Measurements from ENCODE around the gene AIRE.
A peak's percentile ranks its signal among the peaks of the same experiment; 100 is the strongest.
"Not testable (repeated sequence)": the region's sequence is repeated elsewhere in the genome, so short reads cannot be mapped to it uniquely, and the experiment has no call there.

Gene AIRE

DNA sequence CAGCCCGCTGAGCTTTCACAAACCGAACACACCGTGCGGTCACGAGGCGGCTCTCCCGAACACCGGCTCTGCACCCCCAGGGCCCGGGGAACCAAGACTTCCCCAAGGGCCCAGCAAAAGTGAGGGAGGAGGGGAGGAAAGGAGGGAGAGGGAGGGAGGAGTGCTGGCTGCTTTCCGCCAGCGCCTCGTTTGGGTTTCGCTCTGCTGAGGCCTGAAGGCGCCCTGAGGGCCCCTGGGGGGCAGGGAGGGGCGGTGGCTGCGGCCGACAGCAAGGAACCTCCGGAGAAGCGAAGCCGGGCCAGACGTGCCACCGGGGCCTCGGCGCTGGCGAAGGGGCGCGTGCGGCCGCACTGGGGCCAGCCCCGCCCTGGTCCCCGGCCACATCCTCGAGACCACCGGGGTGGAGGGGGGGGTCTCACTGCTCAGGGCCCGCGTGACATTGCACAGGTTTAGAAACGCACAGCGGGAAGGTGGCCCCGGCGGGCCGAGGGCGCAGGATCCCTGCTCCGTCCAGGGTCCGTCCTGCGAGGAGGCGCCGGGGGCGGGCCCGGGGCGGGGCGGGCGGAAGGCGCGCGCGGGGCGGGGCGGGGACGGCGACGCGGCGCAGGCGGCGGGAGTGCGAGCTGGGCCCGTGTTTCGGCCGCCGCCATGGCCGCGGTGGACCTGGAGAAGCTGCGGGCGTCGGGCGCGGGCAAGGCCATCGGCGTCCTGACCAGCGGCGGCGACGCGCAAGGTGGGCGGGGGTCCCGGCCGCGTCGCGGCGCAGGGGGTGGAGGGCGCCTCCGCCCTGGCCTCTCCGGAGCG lies 14.0 kb downstream of the AIRE start, which contains the start of gene PFKL:
Gene PFKL (plus strand): TSS at position 596 of the 804 bp plus-strand sequence. CDS start 53 bp downstream, at position 649.
- H3K36me3 ChIP-seq (ENCODE audit: insufficient read depth, low read length) = no peaks in the 10 kb centered on the region
- H2AFZ ChIP-seq (ENCODE audit: low read depth, low read length) = peak within 1 kb of the TSS; percentile 81
- H3K4me1 ChIP-seq (ENCODE audit: insufficient read depth, low read length) = peaks cover 42% of the 10 kb centered on the region
- H3K9me3 ChIP-seq (ENCODE audit: low read length) = no peaks in the 10 kb centered on the region
- peaks cover 5% of the 10 kb centered on the region for H3K27me3 ChIP-seq (ENCODE audit: insufficient read depth, low read length)
- H3K4me3 ChIP-seq (ENCODE audit: low read length) = peak within 1 kb of the TSS; percentile 63

DNA sequence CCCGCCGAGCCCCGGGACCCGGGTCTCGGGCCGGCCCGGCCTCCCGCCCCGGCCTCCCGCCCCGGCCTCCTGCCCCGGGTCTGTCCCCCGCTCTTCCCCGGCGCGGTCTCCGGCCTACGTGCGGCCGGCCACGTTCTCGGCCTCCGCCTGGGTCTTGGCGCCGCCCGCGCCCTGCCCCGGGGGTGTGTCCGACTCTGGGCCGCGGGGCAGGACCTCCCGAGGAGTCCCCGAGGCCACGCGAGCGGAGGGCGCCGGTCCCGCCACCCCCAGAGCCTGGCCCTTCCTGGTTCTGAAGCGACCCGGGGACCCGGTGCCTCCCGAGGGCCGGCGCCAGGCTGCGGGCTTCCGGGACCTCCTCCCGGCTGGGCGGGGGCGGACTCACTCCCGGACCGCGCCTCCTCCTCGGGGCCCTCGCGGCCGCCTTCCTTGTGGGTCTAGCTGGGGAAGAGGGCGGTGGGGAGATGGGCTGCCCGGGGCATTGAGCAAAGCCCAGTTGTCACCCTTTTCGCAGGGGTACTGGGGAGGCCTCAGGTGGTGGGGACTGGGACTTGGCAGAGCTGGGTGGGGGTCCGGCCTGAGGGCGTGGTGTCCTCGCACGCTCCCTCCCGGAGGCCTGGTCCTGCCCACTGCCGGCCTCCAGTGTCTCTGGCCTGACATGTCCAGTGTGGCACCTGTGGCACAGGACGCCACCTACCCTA lies 14.7 kb downstream of the AIRE start:
- Histone ChIP-seq H3K4me3 (ENCODE audit: low read length) (peak overlapping the region; percentile 63), H3K36me3 (ENCODE audit: insufficient read depth, low read length) (no peaks in the 10 kb centered on the region), H3K27me3 (ENCODE audit: insufficient read depth, low read length) (no peaks in the 10 kb centered on the region), H3K9me3 (ENCODE audit: low read length) (no peaks in the 10 kb centered on the region), H3K4me1 (ENCODE audit: insufficient read depth, low read length) (peaks cover 40% of the 10 kb centered on the region), H2AFZ (ENCODE audit: low read depth, low read length) (no peak overlapping the region)

DNA sequence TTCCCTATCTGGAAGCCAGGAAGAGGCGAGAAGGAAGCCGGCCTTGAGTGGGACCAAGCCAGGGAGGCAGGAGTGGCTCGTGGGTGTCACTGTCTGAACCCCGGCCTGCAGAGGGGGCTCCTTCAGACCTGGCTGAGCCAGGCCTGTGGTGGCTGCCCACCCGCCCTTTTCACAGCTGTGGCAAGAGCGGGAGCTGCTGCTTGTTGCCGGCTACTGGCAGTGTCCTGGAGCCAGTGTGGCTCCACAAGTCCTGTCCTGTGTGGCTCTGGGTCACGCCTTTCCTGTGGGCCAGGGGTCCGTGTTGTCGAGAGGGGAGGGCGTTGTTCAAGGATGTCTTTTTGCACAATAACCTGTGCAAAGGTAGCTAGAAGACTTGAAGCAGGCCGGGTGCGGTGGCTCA lies 15.5 kb downstream of the AIRE start:
- peak overlapping the region; percentile 63 for H3K4me3 ChIP-seq (ENCODE audit: low read length)
- H2AFZ ChIP-seq (ENCODE audit: low read depth, low read length) = no peak overlapping the region
- no peaks in the 10 kb centered on the region for H3K9me3 ChIP-seq (ENCODE audit: low read length)
- no peaks in the 10 kb centered on the region for H3K27me3 ChIP-seq (ENCODE audit: insufficient read depth, low read length)
- peaks cover 34% of the 10 kb centered on the region for H3K4me1 ChIP-seq (ENCODE audit: insufficient read depth, low read length)
- no peaks in the 10 kb centered on the region for H3K36me3 ChIP-seq (ENCODE audit: insufficient read depth, low read length)

DNA sequence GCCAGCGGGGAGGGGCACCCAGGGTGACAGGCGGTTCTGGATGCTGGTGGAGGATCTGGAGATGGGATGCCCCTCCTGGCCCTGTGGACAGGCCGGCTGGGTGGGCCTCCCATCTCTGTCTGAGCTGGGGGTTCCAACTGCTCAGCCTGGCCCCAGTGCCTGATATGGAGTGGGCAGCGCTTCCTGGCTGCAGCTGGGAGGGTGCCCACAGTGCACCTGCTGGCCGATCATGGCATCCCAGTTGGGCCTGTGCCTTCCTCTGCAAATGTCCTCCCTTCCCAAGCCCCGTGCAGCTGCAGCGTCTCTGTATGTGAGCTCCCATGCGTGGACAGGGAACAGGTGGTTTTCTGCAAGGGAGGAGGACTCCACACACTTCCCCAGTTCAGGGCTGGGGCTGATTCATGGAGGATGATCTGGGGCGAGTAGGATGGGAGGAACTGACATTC lies 16.3 kb downstream of the AIRE start:
- no peaks in the 10 kb centered on the region for H3K27me3 ChIP-seq (ENCODE audit: insufficient read depth, low read length)
- H2AFZ ChIP-seq (ENCODE audit: low read depth, low read length) = no peak overlapping the region
- H3K4me3 ChIP-seq (ENCODE audit: low read length) = no peak overlapping the region
- H3K4me1 ChIP-seq (ENCODE audit: insufficient read depth, low read length) = peaks cover 39% of the 10 kb centered on the region
- no peaks in the 10 kb centered on the region for H3K36me3 ChIP-seq (ENCODE audit: insufficient read depth, low read length)
- no peaks in the 10 kb centered on the region for H3K9me3 ChIP-seq (ENCODE audit: low read length)

DNA sequence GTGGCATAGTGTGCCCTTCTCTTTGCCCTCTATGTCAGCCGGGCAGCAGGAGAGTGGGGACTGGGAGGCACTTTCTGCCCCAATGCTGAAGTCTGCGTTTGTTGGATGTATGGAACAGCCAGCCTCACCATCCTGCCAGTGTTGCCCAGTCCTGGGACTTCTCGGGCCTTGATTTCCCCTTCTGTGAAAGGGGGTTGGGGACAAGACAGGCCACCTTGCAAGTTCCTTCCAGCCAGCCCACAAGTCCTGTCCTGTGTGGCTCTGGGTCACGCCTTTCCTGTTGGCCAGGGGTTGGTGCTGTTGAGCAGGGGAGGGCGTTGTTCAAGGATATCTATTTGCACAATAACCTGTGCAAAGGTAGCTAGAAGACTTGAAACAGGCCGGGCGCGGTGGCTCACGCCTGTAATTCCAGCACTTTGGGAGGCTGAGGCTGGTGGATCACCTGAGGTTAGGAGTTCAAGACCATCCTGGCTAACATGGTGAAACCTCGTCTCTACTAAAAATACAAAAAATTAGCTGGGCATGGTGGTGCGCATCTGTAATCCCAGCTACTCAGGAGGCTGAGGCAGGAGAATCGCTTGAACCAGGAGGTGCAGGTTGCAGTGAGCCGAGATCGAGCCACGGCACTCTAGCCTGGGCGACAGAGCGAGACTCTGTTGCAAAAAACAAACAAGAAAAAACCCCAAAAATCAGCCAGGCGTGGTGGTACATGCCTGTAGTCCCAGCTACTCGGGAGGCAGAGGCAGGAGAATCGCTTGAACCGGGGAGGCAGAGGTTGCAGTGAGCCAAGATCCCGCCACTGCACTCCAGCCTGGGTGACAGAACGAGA lies 17.1 kb downstream of the AIRE start:
- not testable (repeated sequence) for H3K36me3 ChIP-seq (ENCODE audit: insufficient read depth, low read length); H2AFZ ChIP-seq (ENCODE audit: low read depth, low read length); H3K9me3 ChIP-seq (ENCODE audit: low read length); H3K4me3 ChIP-seq (ENCODE audit: low read length); H3K27me3 ChIP-seq (ENCODE audit: insufficient read depth, low read length)
- H3K4me1 ChIP-seq (ENCODE audit: insufficient read depth, low read length) = peaks cover 46% of the 10 kb centered on the region

DNA sequence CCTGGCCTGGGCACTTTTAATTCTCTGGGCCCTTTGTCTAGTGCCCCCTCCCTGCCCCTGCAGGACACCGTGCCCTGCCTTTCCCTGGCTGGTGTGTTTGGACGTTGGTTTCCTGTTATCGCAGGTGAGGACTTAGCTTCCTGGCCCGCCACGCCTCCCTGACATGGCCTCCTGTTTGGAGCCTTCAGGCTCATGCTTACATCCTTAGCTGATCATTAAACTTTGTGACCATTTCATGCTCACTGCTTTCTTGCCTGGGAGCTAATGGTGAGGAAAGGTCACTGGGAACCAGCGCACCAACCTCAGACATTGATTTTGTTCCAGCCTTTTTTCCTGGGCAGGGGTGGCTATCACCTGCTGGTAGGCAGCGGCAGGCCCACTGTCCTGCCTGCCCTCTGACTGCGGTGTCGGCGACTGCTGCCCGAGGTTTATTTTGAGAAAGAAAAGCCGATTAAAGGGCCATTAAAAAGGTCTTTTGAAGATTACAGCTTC lies 17.9 kb downstream of the AIRE start:
- Histone ChIP-seq H3K36me3 (ENCODE audit: insufficient read depth, low read length) (no peaks in the 10 kb centered on the region), H3K27me3 (ENCODE audit: insufficient read depth, low read length) (no peaks in the 10 kb centered on the region), H3K4me3 (ENCODE audit: low read length) (no peak overlapping the region), H3K4me1 (ENCODE audit: insufficient read depth, low read length) (peaks cover 48% of the 10 kb centered on the region), H2AFZ (ENCODE audit: low read depth, low read length) (no peak overlapping the region), H3K9me3 (ENCODE audit: low read length) (no peaks in the 10 kb centered on the region)

DNA sequence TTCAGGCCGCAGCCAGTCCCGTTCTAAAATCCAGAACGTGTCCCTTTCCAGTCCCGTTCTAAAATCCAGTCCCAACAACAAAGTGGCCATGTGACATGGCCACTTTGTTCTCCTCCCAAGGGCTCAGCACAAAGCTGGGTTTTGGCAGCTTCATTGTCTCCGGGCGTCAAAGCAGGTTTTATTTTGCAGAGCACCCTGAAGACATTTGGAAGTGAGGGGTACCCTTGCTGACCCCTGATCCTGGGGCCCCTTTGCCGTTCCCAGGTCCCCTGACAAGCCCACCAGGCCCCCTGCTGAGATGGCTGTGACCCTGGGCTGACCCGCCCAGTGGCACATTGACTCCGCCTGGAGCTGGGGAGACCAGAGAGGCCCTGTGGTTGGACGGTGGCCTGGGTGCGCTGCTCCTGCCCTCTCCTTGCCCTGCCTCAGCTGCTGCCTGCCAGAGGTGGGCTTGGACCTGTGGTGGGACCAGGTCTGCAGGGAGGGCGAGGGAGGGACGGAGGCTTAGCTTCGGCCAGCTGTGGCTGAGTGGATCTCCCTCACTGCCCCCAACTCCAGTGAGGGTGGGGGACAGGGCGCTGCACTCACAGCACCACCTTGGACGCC lies 18.4 kb downstream of the AIRE start:
- Histone ChIP-seq H3K4me3 (ENCODE audit: low read length) (no peak overlapping the region), H3K9me3 (ENCODE audit: low read length) (no peaks in the 10 kb centered on the region), H3K27me3 (ENCODE audit: insufficient read depth, low read length) (no peaks in the 10 kb centered on the region), H2AFZ (ENCODE audit: low read depth, low read length) (no peak overlapping the region), H3K36me3 (ENCODE audit: insufficient read depth, low read length) (no peaks in the 10 kb centered on the region), H3K4me1 (ENCODE audit: insufficient read depth, low read length) (peaks cover 52% of the 10 kb centered on the region)

DNA sequence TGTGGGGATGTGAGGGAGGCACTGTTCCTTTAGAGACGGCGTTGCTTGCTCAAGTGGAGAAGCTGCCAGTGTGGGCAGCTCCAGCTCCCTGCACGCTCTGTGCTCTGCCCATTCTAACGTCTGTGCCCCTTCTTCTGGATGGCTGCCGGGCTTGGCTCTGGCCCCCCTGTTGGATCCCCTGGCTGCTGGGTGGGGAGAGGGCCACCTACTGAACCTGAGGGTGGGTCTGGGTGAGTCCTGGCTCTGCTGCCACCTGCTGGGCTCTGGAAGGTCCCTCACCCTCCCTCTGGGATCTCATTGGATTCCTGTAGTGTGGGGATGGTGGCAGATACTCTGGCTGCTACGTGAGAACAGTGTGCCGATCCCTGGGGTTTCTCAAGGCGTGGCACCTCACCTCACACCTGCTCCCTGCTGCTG lies 19.2 kb downstream of the AIRE start:
- H3K4me1 ChIP-seq (ENCODE audit: insufficient read depth, low read length) = peaks cover 52% of the 10 kb centered on the region
- H3K36me3 ChIP-seq (ENCODE audit: insufficient read depth, low read length) = no peaks in the 10 kb centered on the region

DNA sequence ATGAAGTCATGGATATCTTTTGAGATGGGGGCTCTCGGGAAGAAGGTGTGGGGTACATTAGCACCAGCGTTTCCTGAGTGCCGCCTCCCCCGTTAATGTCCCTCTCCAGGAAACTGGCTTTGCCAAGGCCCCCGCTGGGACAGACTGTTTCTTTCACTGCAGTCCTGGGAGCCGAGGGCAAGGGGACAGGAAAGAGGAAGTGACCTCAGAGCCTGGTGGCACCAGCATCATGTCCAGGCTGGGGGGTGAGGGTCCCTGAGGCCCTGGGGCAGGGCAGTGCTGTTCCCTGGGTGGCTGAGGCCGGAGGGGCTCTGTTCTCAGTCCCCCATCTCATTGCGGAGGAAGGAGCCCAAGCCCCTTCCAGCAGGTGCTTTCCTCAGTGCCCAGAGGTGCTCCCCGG lies 20.0 kb downstream of the AIRE start:
- no peak overlapping the region for H3K4me3 ChIP-seq (ENCODE audit: low read length)
- H3K36me3 ChIP-seq (ENCODE audit: insufficient read depth, low read length) = no peaks in the 10 kb centered on the region
- peaks cover 50% of the 10 kb centered on the region for H3K4me1 ChIP-seq (ENCODE audit: insufficient read depth, low read length)
- no peak overlapping the region for H2AFZ ChIP-seq (ENCODE audit: low read depth, low read length)
- no peaks in the 10 kb centered on the region for H3K9me3 ChIP-seq (ENCODE audit: low read length)
- no peaks in the 10 kb centered on the region for H3K27me3 ChIP-seq (ENCODE audit: insufficient read depth, low read length)

More for the DNA sequence above, 19.2 kb downstream of the AIRE start:
- no peaks in the 10 kb centered on the region for H3K27me3 ChIP-seq (ENCODE audit: insufficient read depth, low read length)
- no peak overlapping the region for H2AFZ ChIP-seq (ENCODE audit: low read depth, low read length)
- no peak overlapping the region for H3K4me3 ChIP-seq (ENCODE audit: low read length)
- H3K9me3 ChIP-seq (ENCODE audit: low read length) = no peaks in the 10 kb centered on the region

DNA sequence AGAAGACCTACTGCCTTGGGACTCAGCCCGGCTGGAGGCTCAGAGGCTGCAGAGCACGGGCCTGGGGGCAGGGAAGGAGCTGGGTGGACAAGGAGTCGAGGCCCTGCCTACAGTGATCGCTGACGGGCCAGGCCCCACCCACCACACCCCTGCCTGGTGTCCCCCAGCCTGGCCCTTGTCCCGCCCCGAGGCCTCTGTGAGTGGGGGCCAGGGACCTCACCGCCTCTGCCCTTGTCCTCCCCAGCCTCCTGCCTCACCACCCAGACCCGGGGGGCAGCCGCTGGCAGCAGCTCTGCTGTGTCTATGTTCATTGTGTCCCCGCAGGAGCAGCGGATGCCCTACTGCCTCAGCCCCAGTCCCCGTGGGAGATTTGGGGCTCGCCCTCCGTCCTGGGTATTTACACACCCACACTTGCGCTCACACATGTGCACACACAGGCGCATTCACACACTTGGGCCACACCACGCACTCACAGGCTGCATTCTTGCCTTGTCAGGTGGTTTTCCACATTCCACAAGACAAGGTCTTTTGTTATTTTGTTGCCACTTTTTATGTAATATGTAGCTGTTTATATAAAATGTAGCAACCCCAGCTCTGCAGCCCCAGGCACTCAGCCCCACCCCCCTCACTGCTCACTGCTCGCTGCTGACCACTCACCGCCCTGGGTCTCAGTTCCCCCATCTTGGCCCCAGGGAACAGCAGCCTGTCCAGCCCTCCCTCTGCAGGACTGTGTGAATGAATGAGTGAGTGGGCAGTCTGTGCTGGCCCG lies 21.4 kb downstream of the AIRE start:
- Histone ChIP-seq H3K9me3 (ENCODE audit: low read length) (no peaks in the 10 kb centered on the region), H3K4me1 (ENCODE audit: insufficient read depth, low read length) (peaks cover 42% of the 10 kb centered on the region), H3K36me3 (ENCODE audit: insufficient read depth, low read length) (peaks cover 12% of the 10 kb centered on the region), H3K4me3 (ENCODE audit: low read length) (no peak overlapping the region), H3K27me3 (ENCODE audit: insufficient read depth, low read length) (no peaks in the 10 kb centered on the region), H2AFZ (ENCODE audit: low read depth, low read length) (no peak overlapping the region)

DNA sequence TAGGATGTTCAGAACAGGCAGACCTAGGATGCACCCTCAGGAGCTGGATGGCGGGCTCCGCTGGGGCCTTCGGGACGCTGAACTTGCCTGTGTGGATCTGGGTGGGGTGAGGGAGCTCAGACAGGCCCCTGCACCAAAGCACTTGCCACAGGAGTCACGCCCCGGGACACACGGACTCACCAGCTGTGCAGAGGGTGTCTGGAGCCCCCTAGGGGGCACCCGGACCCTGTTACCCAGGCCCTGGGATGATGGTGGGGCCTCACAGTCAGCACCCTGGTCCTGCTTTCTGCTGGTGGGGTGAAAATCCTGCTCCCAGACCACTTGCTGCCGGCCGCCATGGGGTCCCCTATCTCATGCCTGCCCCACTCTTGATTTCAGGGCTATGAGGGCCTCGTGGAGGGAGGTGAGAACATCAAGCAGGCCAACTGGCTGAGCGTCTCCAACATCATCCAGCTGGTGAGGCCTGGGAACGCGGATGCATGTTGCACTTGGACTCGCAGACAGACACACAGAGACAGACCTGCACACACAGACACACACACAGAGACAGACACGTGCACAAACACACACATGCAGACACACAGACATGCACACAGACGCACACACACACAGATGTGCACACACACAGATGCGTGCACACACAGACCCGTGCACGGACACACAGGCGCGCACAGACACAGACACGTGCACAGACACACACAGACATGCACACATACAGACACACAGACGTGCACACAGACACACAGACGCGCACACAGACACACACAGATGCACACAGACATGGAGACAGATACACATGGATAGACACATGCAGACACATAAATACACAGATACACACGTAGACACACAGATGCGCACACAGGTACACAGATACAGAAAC lies 25.2 kb downstream of the AIRE start:
- Histone ChIP-seq H3K36me3 (ENCODE audit: insufficient read depth, low read length) (peaks cover 36% of the 10 kb centered on the region), H3K4me1 (ENCODE audit: insufficient read depth, low read length) (peaks cover 24% of the 10 kb centered on the region), H3K4me3 (ENCODE audit: low read length) (no peak overlapping the region), H3K27me3 (ENCODE audit: insufficient read depth, low read length) (no peaks in the 10 kb centered on the region), H3K9me3 (ENCODE audit: low read length) (no peaks in the 10 kb centered on the region), H2AFZ (ENCODE audit: low read depth, low read length) (no peak overlapping the region)
